CD4-positive, alpha-beta T cell treated with Interleukin-17A for 4 hours (primary cell): ENCODE data around the gene INPP5A.
"Not testable (repeated sequence)": the region's sequence is repeated elsewhere in the genome, so short reads cannot be mapped to it uniquely, and the experiment has no call there.

Experiments used
- DNase-seq: peaks from one replicate; pipeline ENCODE4 v3.0.0-alpha.2; 2020; ENCODE audit warnings: mixed read lengths

The INPP5A gene

GRCh38 chr10:132504501-132505272 is 32.9 kb upstream of the INPP5A start:
- no peak for DNase-seq

GRCh38 chr10:132505546-132505945 is 32.0 kb upstream of the INPP5A start:
- DNase-seq = not testable (repeated sequence)

GRCh38 chr10:132506711-132507408 is 30.7 kb upstream of the INPP5A start:
- no peak for DNase-seq

- DNase-seq = no peak
These were observed 30.1 kb upstream of the INPP5A start for GRCh38 chr10:132507409-132507955.

GRCh38 chr10:132507956-132508490 is 29.6 kb upstream of the INPP5A start:
- no peak for DNase-seq

- no peak for DNase-seq
These were observed 28.8 kb upstream of the INPP5A start for GRCh38 chr10:132508581-132509443.

- no peak for DNase-seq
These were observed 27.9 kb upstream of the INPP5A start for GRCh38 chr10:132509506-132510173.

- no peak for DNase-seq
These were observed 27.4 kb upstream of the INPP5A start for GRCh38 chr10:132510174-132510611.

- DNase-seq = no peak
These were observed 26.2 kb upstream of the INPP5A start for GRCh38 chr10:132511121-132512051.

GRCh38 chr10:132512052-132512442 is 25.5 kb upstream of the INPP5A start:
- no peak for DNase-seq

- no peak for DNase-seq
These were observed 24.8 kb upstream of the INPP5A start for GRCh38 chr10:132512693-132513345.

GRCh38 chr10:132514821-132515520 is 22.6 kb upstream of the INPP5A start:
- DNase-seq = no peak

- DNase-seq = no peak
These were observed 21.5 kb upstream of the INPP5A start for GRCh38 chr10:132515811-132516726.

- DNase-seq = no peak
These were observed 20.5 kb upstream of the INPP5A start for GRCh38 chr10:132516771-132517725.

- no peak for DNase-seq
These were observed 19.6 kb upstream of the INPP5A start for GRCh38 chr10:132517951-132518521.

- DNase-seq = no peak
These were observed 18.8 kb upstream of the INPP5A start for GRCh38 chr10:132518572-132519381.
